Caco-2 (cell line): ENCODE results near the gene VASN. TPM values are rescaled to one million over a fixed set of nuclear protein-coding genes. Genes with fewer than 3 reads are reported as not detected.

Experiments
- BruUV-seq: library from RNA; stranded (reverse); fragments of 400-500 nt; replicated peaks from 2 replicates; lab custom pipeline; 2021; lab: Mats Ljungman, UMichigan
- CTCF ChIA-PET: fragments of 300-600 bp; sonication (Branson Sonifier 250); formaldehyde crosslinking; loops from one replicate; lab custom pipeline; 2022; ENCODE audit warnings: antibody characterized with exemption; lab: Charles Lee
- POLR2A ChIA-PET: fragments of 300-600 bp; sonication (Branson Sonifier 250); formaldehyde crosslinking; loops from one replicate; lab custom pipeline; 2022; ENCODE audit warnings: antibody characterized with exemption; lab: Charles Lee
- DNase-seq, 2 experiments: peaks; one replicate each; pipeline versions ENCODE4 v3.0.0 to v3.0.0-alpha.2; 2020 to 2022
- H3K27me3 ChIP-seq: replicated peaks from 2 replicates; pipeline ENCODE4 v1.6.0; 2011; ENCODE audit warnings: low read length; ENCODE audit not compliant: control insufficient read depth, insufficient read depth
- H3K36me3 ChIP-seq: 2 replicates; pipeline ENCODE4 v1.5.1; 2011; ENCODE audit warnings: low read length; ENCODE audit not compliant: control insufficient read depth, insufficient read depth
- H3K4me1 ChIP-seq: fragments of 250-450 bp; sonication (Bioruptor Pico); 2 replicates; pipeline ENCODE4 v1.5.1; 2020; ENCODE audit warnings: mild to moderate bottlenecking
- H3K4me3 ChIP-seq: 2 replicates; pipeline ENCODE4 v1.5.1; 2011; ENCODE audit warnings: low read depth, mild to moderate bottlenecking, control low read depth, low read length
- H3K9me3 ChIP-seq: fragments of 250-450 bp; sonication (Bioruptor Pico); 2 replicates; pipeline ENCODE4 v1.5.1; 2020; ENCODE audit warnings: mild to moderate bottlenecking, moderate library complexity
- H3K27ac Mint-ChIP-seq: one replicate; pipeline ENCODE4 v1.8.0; 2022; ENCODE audit warnings: mixed read lengths; ENCODE audit not compliant: unreplicated experiment
- H3K27me3 Mint-ChIP-seq: one replicate; pipeline ENCODE4 v1.8.0; 2022; ENCODE audit warnings: mixed read lengths; ENCODE audit not compliant: insufficient read depth, unreplicated experiment
- H3K36me3 Mint-ChIP-seq: one replicate; pipeline ENCODE4 v1.8.0; 2022; ENCODE audit warnings: mild to moderate bottlenecking, mixed read lengths; ENCODE audit not compliant: insufficient read depth, unreplicated experiment
- H3K4me1 Mint-ChIP-seq: one replicate; pipeline ENCODE4 v1.8.0; 2022; ENCODE audit warnings: low read depth, mixed read lengths; ENCODE audit not compliant: unreplicated experiment
- H3K4me3 Mint-ChIP-seq: one replicate; pipeline ENCODE4 v1.8.0; 2022; ENCODE audit warnings: mild to moderate bottlenecking, moderate library complexity, mixed read lengths; ENCODE audit not compliant: unreplicated experiment
- H3K9me3 Mint-ChIP-seq: one replicate; pipeline ENCODE4 v1.8.0; 2022; ENCODE audit warnings: mixed read lengths; ENCODE audit not compliant: unreplicated experiment
- CTCF ChIP-seq, 2 experiments: fragments of 200-600 bp in 1 of 2; IDR thresholded peaks; 1 replicate in 1 of 2; 2 replicates in 1 of 2; pipeline versions ENCODE4 v1.5.1 to v1.8.0; 2011 to 2022; ENCODE audit warnings: antibody characterized with exemption in 1 of 2, control low read depth in 1 of 2, inconsistent platforms in 1 of 2, low read depth in 1 of 2, low read length in 1 of 2, mild to moderate bottlenecking in 1 of 2, moderate library complexity in 1 of 2; ENCODE audit not compliant: insufficient read depth in 1 of 2, severe bottlenecking in 1 of 2, unreplicated experiment in 1 of 2
- intact Hi-C: fragments of 100-400 bp; cut with micrococcal nuclease; formaldehyde crosslinking; loops from one replicate; pipeline ENCODE4 v1.10.0; 2022; ENCODE audit not compliant: unreplicated experiment
- total RNA-seq: library from RNA; stranded (reverse); gene quantifications from 2 replicates; pipeline ENCODE4 v1.2.3, GENCODE V29; 2022

VASN gene
- total RNA-seq, 1 experiment from 2014 or later = 2.7 TPM

GRCh38 chr16:4386951-4387565 lies 15.4 kb downstream of the VASN start:
- Mint-ChIP-seq H3K4me3 (no peak overlapping the region), H3K9me3 (no peaks in the 10 kb centered on the region), H3K27ac (no peak overlapping the region), H3K27me3 (no peaks in the 10 kb centered on the region), H3K36me3 (peaks cover 14% of the 10 kb centered on the region), H3K4me1 (no peaks in the 10 kb centered on the region)
- H3K9me3 ChIP-seq = no peaks in the 10 kb centered on the region
- intact Hi-C loops = no loop called here
- CTCF ChIA-PET = no interaction called here
- BruUV-seq = no TSS peak
- TF ChIP-seq CTCF (IDR thresholded peaks at IDR 0.05; ENCODE audit: insufficient read depth in 1 of 2, low read depth in 1 of 2, low read length in 1 of 2, severe bottlenecking in 1 of 2, unreplicated experiment in 1 of 2) = no peak
- H3K4me1 ChIP-seq = peaks cover 13% of the 10 kb centered on the region
- H3K36me3 ChIP-seq = no peaks in the 10 kb centered on the region
- H3K4me3 ChIP-seq = no peak overlapping the region
- H3K27me3 ChIP-seq = no peaks in the 10 kb centered on the region
- no peak for DNase-seq
- POLR2A ChIA-PET = no interaction called here

- Mint-ChIP-seq H3K27me3 (no peaks in the 10 kb centered on the region), H3K4me3 (no peak overlapping the region), H3K4me1 (no peaks in the 10 kb centered on the region), H3K27ac (no peak overlapping the region), H3K9me3 (no peaks in the 10 kb centered on the region), H3K36me3 (peaks cover 13% of the 10 kb centered on the region)
- Histone ChIP-seq H3K4me1 (peaks cover 13% of the 10 kb centered on the region), H3K9me3 (no peaks in the 10 kb centered on the region), H3K36me3 (no peaks in the 10 kb centered on the region), H3K27me3 (no peaks in the 10 kb centered on the region), H3K4me3 (no peak overlapping the region)
- no TSS peak for BruUV-seq
- DNase-seq = no peak
- intact Hi-C loops = no loop called here
- TF ChIP-seq CTCF (IDR thresholded peaks at IDR 0.05; ENCODE audit: insufficient read depth in 1 of 2, low read depth in 1 of 2, low read length in 1 of 2, severe bottlenecking in 1 of 2, unreplicated experiment in 1 of 2) = no peak
- POLR2A ChIA-PET = no interaction called here
- CTCF ChIA-PET = interaction anchor here (0.7 to 1.5 kb wide), 2 partner anchors 15 to 18 kb away, joined by 3 read pairs; no protein-coding TSS in a partner anchor
Measured at GRCh38 chr16:4387781-4388180, 16.1 kb downstream of the VASN start.

GRCh38 chr16:4388271-4389021 lies 16.8 kb downstream of the VASN start:
- intact Hi-C loops = no loop called here
- H3K9me3 Mint-ChIP-seq = no peaks in the 10 kb centered on the region
- no peaks in the 10 kb centered on the region for H3K9me3 ChIP-seq
- BruUV-seq = no TSS peak
- no peaks in the 10 kb centered on the region for H3K27me3 Mint-ChIP-seq
- no peak for TF ChIP-seq CTCF (IDR thresholded peaks at IDR 0.05; ENCODE audit: insufficient read depth in 1 of 2, low read depth in 1 of 2, low read length in 1 of 2, severe bottlenecking in 1 of 2, unreplicated experiment in 1 of 2)
- peaks cover 7% of the 10 kb centered on the region for H3K36me3 Mint-ChIP-seq
- ChIA-PET CTCF (interaction anchor here (0.7 to 1.5 kb wide), 2 partner anchors 15 to 19 kb away, joined by 3 read pairs; no protein-coding TSS in a partner anchor), POLR2A (no interaction called here)
- no peaks in the 10 kb centered on the region for H3K27me3 ChIP-seq
- peak; percentile 35 to 73 for DNase-seq
- H3K36me3 ChIP-seq = no peaks in the 10 kb centered on the region
- no peak overlapping the region for H3K27ac Mint-ChIP-seq
- H3K4me3 ChIP-seq = no peak overlapping the region
- H3K4me3 Mint-ChIP-seq = no peak overlapping the region
- no peaks in the 10 kb centered on the region for H3K4me1 Mint-ChIP-seq
- H3K4me1 ChIP-seq = peaks cover 13% of the 10 kb centered on the region
